ENCODE measurements around the gene TTLL4. TPM values are rescaled to one million over a fixed set of nuclear protein-coding genes. Genes with fewer than 3 reads are reported as not detected.

TTLL4 gene
- total RNA-seq, 1 donor from 2014 or later, result 47.3 TPM

DNA sequence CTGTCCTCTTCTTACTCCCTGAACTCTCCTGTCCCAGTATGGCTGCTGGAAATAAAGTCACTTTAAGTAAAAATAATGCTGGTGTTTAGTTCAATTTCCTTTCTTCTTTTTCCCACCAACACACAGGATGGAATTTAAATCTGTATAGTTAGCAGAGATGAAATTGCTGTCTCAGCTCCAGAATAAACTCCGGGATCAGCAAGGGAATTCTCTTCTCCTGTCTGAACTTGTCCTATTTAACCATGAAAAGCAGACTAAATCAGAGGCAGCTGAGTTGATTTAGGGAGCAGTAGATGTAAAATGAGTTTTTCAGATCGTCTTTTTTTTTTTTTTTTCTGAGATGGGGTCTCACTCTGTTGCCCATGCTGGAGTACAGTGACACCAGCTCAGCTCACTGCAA, 25.9 kb downstream of the TTLL4 start:
- no peak overlapping the region for H3K4me3 Mint-ChIP-seq (ENCODE audit: unreplicated experiment)
- H3K4me1 Mint-ChIP-seq (ENCODE audit: unreplicated experiment), result peaks cover 19% of the 10 kb centered on the region
- no peak for DNase-seq (ENCODE audit: low spot score)
- H3K36me3 Mint-ChIP-seq (ENCODE audit: low read depth, unreplicated experiment), result peaks cover 24% of the 10 kb centered on the region
- H3K9me3 Mint-ChIP-seq (ENCODE audit: unreplicated experiment), result no peaks in the 10 kb centered on the region
- TF ChIP-seq, protein P1, sequence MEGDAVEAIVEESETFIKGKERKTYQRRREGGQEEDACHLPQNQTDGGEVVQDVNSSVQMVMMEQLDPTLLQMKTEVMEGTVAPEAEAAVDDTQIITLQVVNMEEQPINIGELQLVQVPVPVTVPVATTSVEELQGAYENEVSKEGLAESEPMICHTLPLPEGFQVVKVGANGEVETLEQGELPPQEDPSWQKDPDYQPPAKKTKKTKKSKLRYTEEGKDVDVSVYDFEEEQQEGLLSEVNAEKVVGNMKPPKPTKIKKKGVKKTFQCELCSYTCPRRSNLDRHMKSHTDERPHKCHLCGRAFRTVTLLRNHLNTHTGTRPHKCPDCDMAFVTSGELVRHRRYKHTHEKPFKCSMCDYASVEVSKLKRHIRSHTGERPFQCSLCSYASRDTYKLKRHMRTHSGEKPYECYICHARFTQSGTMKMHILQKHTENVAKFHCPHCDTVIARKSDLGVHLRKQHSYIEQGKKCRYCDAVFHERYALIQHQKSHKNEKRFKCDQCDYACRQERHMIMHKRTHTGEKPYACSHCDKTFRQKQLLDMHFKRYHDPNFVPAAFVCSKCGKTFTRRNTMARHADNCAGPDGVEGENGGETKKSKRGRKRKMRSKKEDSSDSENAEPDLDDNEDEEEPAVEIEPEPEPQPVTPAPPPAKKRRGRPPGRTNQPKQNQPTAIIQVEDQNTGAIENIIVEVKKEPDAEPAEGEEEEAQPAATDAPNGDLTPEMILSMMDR (IDR thresholded peaks at IDR 0.05; ENCODE audit: unreplicated experiment), result no peak
- H3K27ac Mint-ChIP-seq (ENCODE audit: unreplicated experiment), result no peak overlapping the region
- H3K27me3 Mint-ChIP-seq (ENCODE audit: unreplicated experiment), result no peaks in the 10 kb centered on the region

DNA sequence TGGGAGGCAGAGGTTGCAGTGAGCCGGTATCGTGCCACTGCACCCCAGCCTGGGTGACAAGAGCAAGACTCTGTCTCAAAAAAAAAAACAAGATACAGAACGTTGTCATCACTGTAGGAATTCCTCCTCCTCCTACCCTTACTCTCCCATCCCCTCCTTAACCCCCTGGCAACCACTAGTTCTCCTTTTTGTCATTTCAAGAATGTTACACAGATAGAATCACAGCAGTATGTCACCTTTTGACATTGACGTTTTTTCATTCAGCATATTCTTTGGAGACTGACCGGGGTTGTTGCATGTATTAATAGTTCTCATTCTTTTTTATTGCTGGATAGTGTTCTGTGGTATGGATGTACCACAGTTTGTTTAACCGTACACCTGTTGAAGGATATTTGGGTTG, 32.4 kb downstream of the TTLL4 start:
- Mint-ChIP-seq H3K27me3 (ENCODE audit: unreplicated experiment) (peaks cover 3% of the 10 kb centered on the region), H3K9me3 (ENCODE audit: unreplicated experiment) (no peaks in the 10 kb centered on the region), H3K4me1 (ENCODE audit: unreplicated experiment) (no peaks in the 10 kb centered on the region), H3K4me3 (ENCODE audit: unreplicated experiment) (no peak overlapping the region), H3K36me3 (ENCODE audit: low read depth, unreplicated experiment) (peaks cover 50% of the 10 kb centered on the region), H3K27ac (ENCODE audit: unreplicated experiment) (no peak overlapping the region)
- TF ChIP-seq, protein P1 (IDR thresholded peaks at IDR 0.05; ENCODE audit: unreplicated experiment), result no peak
- no peak for DNase-seq (ENCODE audit: low spot score)

DNA sequence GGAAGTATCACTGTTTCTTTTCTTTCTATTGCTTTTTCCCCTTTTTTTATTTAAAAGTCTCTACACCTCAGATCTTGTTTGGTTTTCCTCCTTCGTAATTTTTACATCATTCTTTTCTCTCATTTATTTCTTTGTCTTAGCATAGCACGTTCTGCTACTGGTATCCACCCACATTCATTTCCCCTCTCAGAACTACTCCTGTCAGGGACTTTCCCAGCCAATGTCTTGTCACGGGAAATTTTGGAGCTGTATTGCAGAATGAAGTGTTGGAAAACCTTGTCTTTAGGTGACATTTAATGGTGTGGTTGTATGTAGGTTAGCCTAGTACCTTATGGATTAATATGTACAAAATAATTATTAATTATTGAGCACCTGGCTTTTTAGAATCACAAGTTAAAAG, 34.0 kb downstream of the TTLL4 start:
- no peak overlapping the region for H3K4me3 Mint-ChIP-seq (ENCODE audit: unreplicated experiment)
- no peak for DNase-seq (ENCODE audit: low spot score)
- H3K36me3 Mint-ChIP-seq (ENCODE audit: low read depth, unreplicated experiment), result peaks cover 56% of the 10 kb centered on the region
- H3K27ac Mint-ChIP-seq (ENCODE audit: unreplicated experiment), result no peak overlapping the region
- H3K27me3 Mint-ChIP-seq (ENCODE audit: unreplicated experiment), result peaks cover 3% of the 10 kb centered on the region
- no peaks in the 10 kb centered on the region for H3K4me1 Mint-ChIP-seq (ENCODE audit: unreplicated experiment)
- no peaks in the 10 kb centered on the region for H3K9me3 Mint-ChIP-seq (ENCODE audit: unreplicated experiment)
- TF ChIP-seq, protein P1 (IDR thresholded peaks at IDR 0.05; ENCODE audit: unreplicated experiment), result no peak

- Mint-ChIP-seq H3K27me3 (ENCODE audit: unreplicated experiment) (peaks cover 3% of the 10 kb centered on the region), H3K4me3 (ENCODE audit: unreplicated experiment) (no peak overlapping the region), H3K27ac (ENCODE audit: unreplicated experiment) (no peak overlapping the region), H3K9me3 (ENCODE audit: unreplicated experiment) (no peaks in the 10 kb centered on the region), H3K36me3 (ENCODE audit: low read depth, unreplicated experiment) (peaks cover 58% of the 10 kb centered on the region), H3K4me1 (ENCODE audit: unreplicated experiment) (no peaks in the 10 kb centered on the region)
- TF ChIP-seq, protein P1 (IDR thresholded peaks at IDR 0.05; ENCODE audit: unreplicated experiment), result no peak
- no peak for DNase-seq (ENCODE audit: low spot score)
Measured at GRCh38 chr2:218745160-218745558, 34.5 kb downstream of the TTLL4 start.

DNA sequence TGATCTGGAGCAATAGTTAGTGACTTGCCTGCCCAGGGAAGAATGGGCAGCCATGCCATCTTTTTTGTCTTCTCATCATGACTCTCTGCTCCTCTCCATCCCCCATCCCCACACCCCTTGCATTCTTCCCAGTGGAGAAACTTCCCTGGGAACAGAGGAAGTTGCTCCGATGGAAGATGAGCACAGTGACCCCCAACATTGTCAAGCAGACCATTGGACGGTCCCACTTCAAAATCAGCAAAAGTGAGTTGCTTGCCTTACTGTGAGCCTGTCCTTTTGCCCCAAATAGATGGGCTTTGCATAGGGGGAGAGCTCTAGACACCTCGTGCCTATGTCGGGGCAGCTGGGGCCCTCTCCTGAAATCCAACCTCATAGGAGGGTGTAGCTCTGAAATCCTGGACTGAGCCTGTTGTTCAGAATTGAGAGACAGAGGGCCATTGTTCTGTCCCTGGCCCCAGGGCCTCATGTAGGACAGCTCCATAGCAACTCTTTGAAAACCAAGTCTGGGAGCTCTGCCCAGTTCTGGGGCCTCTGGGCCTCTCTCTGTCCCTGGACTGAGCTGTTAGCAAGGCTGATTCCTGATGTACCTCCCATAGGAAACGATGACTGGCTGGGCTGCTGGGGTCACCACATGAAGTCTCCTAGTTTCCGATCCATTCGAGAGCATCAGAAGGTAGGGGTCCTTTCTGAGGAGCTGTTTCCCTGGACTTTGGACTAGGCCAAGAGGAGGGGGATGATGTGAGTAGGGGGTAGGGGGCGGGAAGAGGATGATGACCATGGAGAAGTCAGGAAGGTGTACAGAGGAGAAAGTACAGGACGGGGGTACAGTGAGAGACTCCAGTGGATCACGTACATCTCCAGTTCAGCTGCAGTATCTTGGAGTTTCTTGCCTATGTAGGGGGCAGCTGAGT, 35.2 kb downstream of the TTLL4 start:
- Mint-ChIP-seq H3K4me1 (ENCODE audit: unreplicated experiment) (no peaks in the 10 kb centered on the region), H3K27me3 (ENCODE audit: unreplicated experiment) (peaks cover 3% of the 10 kb centered on the region), H3K9me3 (ENCODE audit: unreplicated experiment) (no peaks in the 10 kb centered on the region), H3K4me3 (ENCODE audit: unreplicated experiment) (no peak overlapping the region), H3K36me3 (ENCODE audit: low read depth, unreplicated experiment) (peaks cover 60% of the 10 kb centered on the region), H3K27ac (ENCODE audit: unreplicated experiment) (no peak overlapping the region)
- DNase-seq (ENCODE audit: low spot score), result no peak
- TF ChIP-seq, protein P1 (IDR thresholded peaks at IDR 0.05; ENCODE audit: unreplicated experiment), result no peak

All from endothelial cell (in vitro differentiated cells).